Endodermal cell (in vitro differentiated cells): Measurements from ENCODE around the gene PHF24. TPM values are rescaled to one million over a fixed set of nuclear protein-coding genes. Genes with fewer than 3 reads are reported as not detected.

Experiments
- DNase-seq: peaks from one replicate; pipeline ENCODE4 v3.0.0-alpha.2; 2017
- H3K27ac ChIP-seq: 2 replicates; pipeline ENCODE4 v1.5.1; 2013; ENCODE audit warnings: mild to moderate bottlenecking, low read depth, low read length, moderate library complexity
- H3K27me3 ChIP-seq: 2 replicates; pipeline ENCODE4 v1.6.1; 2013; ENCODE audit warnings: mild to moderate bottlenecking, low read length, moderate library complexity; ENCODE audit not compliant: insufficient read depth, control insufficient read depth, poor library complexity, severe bottlenecking
- H3K36me3 ChIP-seq: 2 replicates; pipeline ENCODE4 v1.7.0; 2013; ENCODE audit warnings: mild to moderate bottlenecking, low read length, moderate library complexity; ENCODE audit not compliant: control insufficient read depth, insufficient read depth
- H3K4me1 ChIP-seq: one replicate; pipeline ENCODE4 v1.7.0; 2013; ENCODE audit warnings: low read length; ENCODE audit not compliant: control insufficient read depth, insufficient read depth
- H3K4me3 ChIP-seq: 2 replicates; pipeline ENCODE4 v1.5.1; 2013; ENCODE audit warnings: mild to moderate bottlenecking, low read length, moderate library complexity
- H3K9ac ChIP-seq: 2 replicates; pipeline ENCODE4 v1.6.1; 2013; ENCODE audit warnings: mild to moderate bottlenecking, low read length, moderate library complexity; ENCODE audit not compliant: poor library complexity, severe bottlenecking; ENCODE audit errors: extremely low read depth
- H3K9me3 ChIP-seq: 2 replicates; pipeline ENCODE4 v1.6.1; 2013; ENCODE audit warnings: mild to moderate bottlenecking, low read length, moderate library complexity; ENCODE audit not compliant: control insufficient read depth
- H3K27ac Mint-ChIP-seq: 2 replicates; pipeline ENCODE4 v1.8.0; 2020; ENCODE audit warnings: mixed read lengths
- H3K27me3 Mint-ChIP-seq: 2 replicates; pipeline ENCODE4 v1.8.0; 2021; ENCODE audit warnings: mild to moderate bottlenecking, mixed read lengths; ENCODE audit not compliant: insufficient read depth
- H3K36me3 Mint-ChIP-seq: 2 replicates; pipeline ENCODE4 v1.8.0; 2020; ENCODE audit warnings: low read depth, mixed read lengths
- H3K4me1 Mint-ChIP-seq: 2 replicates; pipeline ENCODE4 v1.8.0; 2020; ENCODE audit warnings: mixed read lengths
- H3K4me3 Mint-ChIP-seq: 2 replicates; pipeline ENCODE4 v1.8.0; 2020; ENCODE audit warnings: mild to moderate bottlenecking, moderate library complexity, mixed read lengths
- H3K9me3 Mint-ChIP-seq: 2 replicates; pipeline ENCODE4 v1.8.0; 2020; ENCODE audit warnings: mild to moderate bottlenecking, mixed read lengths
- CTCF ChIP-seq: fragments of 200-600 bp; sonication (generic); conservative IDR thresholded peaks from 2 replicates; pipeline ENCODE4 v1.5.0; 2021; ENCODE audit warnings: antibody characterized with exemption, mild to moderate bottlenecking
- WGBS, 2 experiments: methylation state at CpG; one replicate each; pipeline versions ENCODE4 v1.1.5 to v1.1.7; 2013; ENCODE audit warnings: missing lambda C conversion rate in 2 of 2, mixed read lengths in 1 of 2; ENCODE audit not compliant: insufficient coverage in 1 of 2, insufficient read length in 1 of 2; 5-methylcytosine and 5-hydroxymethylcytosine counted together
- total RNA-seq, 2 donors: library from RNA; stranded (reverse); fragmentation: NEBNext Ultra II Directional in 1 of 2; extraction: Animal tissue kit (Norgen Biotek cat#: 25700) in 1 of 2; gene quantifications; 2 replicates in 1 of 2; 3 replicates in 1 of 2; pipeline ENCODE4 v1.2.1, GENCODE V29; 2021

Gene PHF24
- total RNA-seq, 2 donors from 2014 or later: 1.9 to 2.7 TPM

GRCh38 chr9:34956648-34957047 lies 1.4 kb upstream of the PHF24 start:
- no peaks in the 10 kb centered on the region for H3K9me3 Mint-ChIP-seq
- Histone ChIP-seq H3K4me1 (peaks cover 2% of the 10 kb centered on the region), H3K27ac (no peak overlapping the region), H3K27me3 (peaks cover 35% of the 10 kb centered on the region), H3K9me3 (no peaks in the 10 kb centered on the region), H3K9ac (no peak overlapping the region), H3K36me3 (no peaks in the 10 kb centered on the region), H3K4me3 (no peak overlapping the region)
- no peak overlapping the region for H3K4me3 Mint-ChIP-seq
- 87 to 97% methylated on average over 3 to 4 of the region's 4 CpGs for WGBS, 2 experiments
- no peaks in the 10 kb centered on the region for H3K36me3 Mint-ChIP-seq
- H3K27ac Mint-ChIP-seq: no peak overlapping the region
- no peak for DNase-seq
- no peak for TF ChIP-seq CTCF
- peaks cover 7% of the 10 kb centered on the region for H3K4me1 Mint-ChIP-seq
- peaks cover 58% of the 10 kb centered on the region for H3K27me3 Mint-ChIP-seq

GRCh38 chr9:34958411-34958982 lies 412 bp downstream of the PHF24 start:
- no peak overlapping the region for H3K9ac ChIP-seq

GRCh38 chr9:34959461-34959860 lies 1.4 kb downstream of the PHF24 start:
- peaks cover 35% of the 10 kb centered on the region for H3K27me3 ChIP-seq
- Mint-ChIP-seq H3K4me3 (no peak overlapping the region), H3K27ac (no peak overlapping the region), H3K9me3 (no peaks in the 10 kb centered on the region), H3K4me1 (peaks cover 26% of the 10 kb centered on the region), H3K27me3 (peaks cover 52% of the 10 kb centered on the region), H3K36me3 (no peaks in the 10 kb centered on the region)
- TF ChIP-seq CTCF: no peak
- DNase-seq: no peak
- WGBS, 2 experiments: 80 to 97% methylated on average over 1 to 4 of the region's 4 CpGs
- H3K36me3 ChIP-seq: no peaks in the 10 kb centered on the region
- peaks cover 11% of the 10 kb centered on the region for H3K4me1 ChIP-seq
- no peaks in the 10 kb centered on the region for H3K9me3 ChIP-seq
- no peak overlapping the region for H3K9ac ChIP-seq
- no peak overlapping the region for H3K27ac ChIP-seq
- no peak overlapping the region for H3K4me3 ChIP-seq

More at GRCh38 chr9:34958411-34958982, 412 bp downstream of the PHF24 start:
- no peaks in the 10 kb centered on the region for H3K36me3 Mint-ChIP-seq
- peak overlapping the region; percentile 53 for H3K4me3 Mint-ChIP-seq
- no peak for DNase-seq
- H3K4me1 ChIP-seq: peaks cover 11% of the 10 kb centered on the region
- WGBS, 2 experiments: 25 to 46% methylated on average over 7 to 21 of the region's 21 CpGs
- no peak overlapping the region for H3K27ac Mint-ChIP-seq
- no peaks in the 10 kb centered on the region for H3K9me3 Mint-ChIP-seq
- peaks cover 52% of the 10 kb centered on the region for H3K27me3 Mint-ChIP-seq
- TF ChIP-seq CTCF: no peak
- H3K27ac ChIP-seq: no peak overlapping the region
- peaks cover 35% of the 10 kb centered on the region for H3K27me3 ChIP-seq
- peak overlapping the region; percentile 54 for H3K4me3 ChIP-seq
- H3K36me3 ChIP-seq: no peaks in the 10 kb centered on the region
- peaks cover 25% of the 10 kb centered on the region for H3K4me1 Mint-ChIP-seq
- no peaks in the 10 kb centered on the region for H3K9me3 ChIP-seq
